Progenitor cell of endocrine pancreas (in vitro differentiated cells): ENCODE measurements around the gene KATNB1. TPM values are rescaled to one million over a fixed set of nuclear protein-coding genes. Genes with fewer than 3 reads are reported as not detected.

Experiments
- DNase-seq: peaks from one replicate; pipeline ENCODE4 v3.0.0; 2021; ENCODE audit warnings: low spot score; ENCODE audit not compliant: unreplicated experiment
- H3K27ac Mint-ChIP-seq: 2 replicates; pipeline ENCODE4 v1.8.0; 2021; ENCODE audit warnings: mild to moderate bottlenecking, moderate library complexity, mixed read lengths
- H3K27me3 Mint-ChIP-seq: 2 replicates; pipeline ENCODE4 v1.8.0; 2021; ENCODE audit warnings: mixed read lengths
- H3K36me3 Mint-ChIP-seq: 2 replicates; pipeline ENCODE4 v1.8.0; 2022; ENCODE audit warnings: mixed read lengths; ENCODE audit not compliant: insufficient read depth
- H3K4me1 Mint-ChIP-seq: 2 replicates; pipeline ENCODE4 v1.8.0; 2021; ENCODE audit warnings: low read depth, mixed read lengths
- H3K4me3 Mint-ChIP-seq: 2 replicates; pipeline ENCODE4 v1.8.0; 2021; ENCODE audit warnings: low read depth, mild to moderate bottlenecking, moderate library complexity, mixed read lengths
- H3K9me3 Mint-ChIP-seq: 2 replicates; pipeline ENCODE4 v1.8.0; 2021; ENCODE audit warnings: low read depth, mixed read lengths
- total RNA-seq: library from RNA; stranded (reverse); gene quantifications from 2 replicates; pipeline ENCODE4 v1.2.1, GENCODE V29; 2021
- TF ChIP-seq, protein P1 (sequence below): fragments of 200-600 bp; sonication (generic); IDR thresholded peaks from one replicate; pipeline ENCODE4 v1.5.0; 2021; ENCODE audit warnings: antibody characterized with exemption, mild to moderate bottlenecking; ENCODE audit not compliant: unreplicated experiment

KATNB1 gene
- total RNA-seq, 1 donor from 2014 or later, result 32.0 TPM

DNA sequence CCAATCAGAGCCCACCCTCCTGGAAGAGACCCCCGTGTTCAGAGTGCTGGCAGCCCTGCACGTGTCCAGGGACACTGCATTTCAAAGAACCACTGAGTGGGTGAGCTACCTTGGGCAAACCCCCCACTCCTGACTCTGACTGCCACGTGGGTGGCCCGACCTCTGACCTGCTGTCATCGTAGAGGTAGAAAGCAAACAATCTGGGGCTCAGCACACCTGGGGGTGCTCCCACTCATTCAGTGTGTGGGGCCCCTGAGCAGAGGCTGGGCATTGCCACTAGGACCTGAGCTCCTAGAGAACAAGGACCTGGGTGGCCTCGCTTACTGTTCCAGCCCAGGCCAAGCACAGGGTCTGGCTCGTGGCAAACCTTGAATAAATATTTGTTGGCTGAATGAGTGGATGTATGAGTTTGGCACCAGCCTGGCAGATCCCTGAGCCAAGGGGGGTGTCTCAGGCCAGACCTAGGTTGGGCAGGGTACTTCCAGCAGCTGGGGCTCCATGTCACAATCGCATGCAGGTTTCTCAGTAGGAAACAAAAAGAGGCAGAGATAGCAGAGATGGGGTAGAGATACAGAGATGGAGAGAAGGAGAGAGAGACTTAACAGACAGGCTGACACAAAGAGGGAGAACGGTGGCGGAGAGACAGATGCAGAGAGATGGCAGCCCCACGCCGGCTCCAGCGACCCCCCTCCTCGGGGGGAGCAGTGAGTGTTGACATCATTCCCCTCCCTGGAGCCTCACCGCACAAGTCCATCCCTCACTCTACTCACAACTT, 46.4 kb upstream of the KATNB1 start:
- Mint-ChIP-seq H3K27ac (no peak overlapping the region), H3K9me3 (no peaks in the 10 kb centered on the region), H3K27me3 (no peaks in the 10 kb centered on the region)

DNA sequence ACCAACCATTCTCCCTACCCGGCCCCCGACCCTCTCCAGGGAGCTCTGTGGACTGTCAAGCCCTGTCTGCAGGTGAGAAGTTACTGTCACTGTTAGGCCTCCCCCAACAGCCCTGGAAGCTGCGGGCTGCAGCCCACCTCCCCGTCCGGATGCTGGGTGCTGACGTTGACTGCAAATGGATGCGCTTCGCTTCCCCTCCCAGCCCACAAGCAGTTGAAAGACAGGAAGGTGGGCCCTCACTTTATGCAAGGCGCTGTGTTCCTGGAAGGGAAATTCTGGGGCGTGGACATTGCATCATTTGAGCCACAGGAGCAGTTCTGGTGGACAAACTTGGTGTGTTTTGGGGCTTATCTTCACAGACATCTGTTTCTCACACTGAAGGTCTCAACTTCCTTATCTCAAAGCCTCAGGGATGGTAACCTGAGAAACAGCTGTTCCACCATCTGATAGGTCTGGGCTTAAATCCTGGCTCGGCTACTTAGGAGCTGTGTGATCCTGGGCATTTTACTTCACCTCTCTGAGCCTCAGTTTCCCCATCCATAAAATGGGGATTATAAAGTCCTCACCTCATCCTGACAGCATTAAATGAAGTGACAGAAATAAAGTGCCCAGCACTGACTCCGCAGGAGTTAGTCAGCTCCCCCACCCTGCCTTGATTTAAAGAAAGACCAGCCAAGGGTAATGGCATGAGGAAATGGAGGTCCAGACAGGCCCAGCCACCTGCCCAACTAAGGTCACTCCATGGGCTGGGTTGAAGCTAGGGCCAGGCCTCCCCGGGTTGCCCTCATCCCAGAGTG, 45.6 kb upstream of the KATNB1 start:
- Mint-ChIP-seq H3K27ac (no peak overlapping the region), H3K36me3 (no peaks in the 10 kb centered on the region), H3K9me3 (no peaks in the 10 kb centered on the region), H3K4me3 (no peak overlapping the region), H3K27me3 (no peaks in the 10 kb centered on the region), H3K4me1 (peaks cover 22% of the 10 kb centered on the region)
- no peak for DNase-seq
- TF ChIP-seq, protein P1, sequence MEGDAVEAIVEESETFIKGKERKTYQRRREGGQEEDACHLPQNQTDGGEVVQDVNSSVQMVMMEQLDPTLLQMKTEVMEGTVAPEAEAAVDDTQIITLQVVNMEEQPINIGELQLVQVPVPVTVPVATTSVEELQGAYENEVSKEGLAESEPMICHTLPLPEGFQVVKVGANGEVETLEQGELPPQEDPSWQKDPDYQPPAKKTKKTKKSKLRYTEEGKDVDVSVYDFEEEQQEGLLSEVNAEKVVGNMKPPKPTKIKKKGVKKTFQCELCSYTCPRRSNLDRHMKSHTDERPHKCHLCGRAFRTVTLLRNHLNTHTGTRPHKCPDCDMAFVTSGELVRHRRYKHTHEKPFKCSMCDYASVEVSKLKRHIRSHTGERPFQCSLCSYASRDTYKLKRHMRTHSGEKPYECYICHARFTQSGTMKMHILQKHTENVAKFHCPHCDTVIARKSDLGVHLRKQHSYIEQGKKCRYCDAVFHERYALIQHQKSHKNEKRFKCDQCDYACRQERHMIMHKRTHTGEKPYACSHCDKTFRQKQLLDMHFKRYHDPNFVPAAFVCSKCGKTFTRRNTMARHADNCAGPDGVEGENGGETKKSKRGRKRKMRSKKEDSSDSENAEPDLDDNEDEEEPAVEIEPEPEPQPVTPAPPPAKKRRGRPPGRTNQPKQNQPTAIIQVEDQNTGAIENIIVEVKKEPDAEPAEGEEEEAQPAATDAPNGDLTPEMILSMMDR, result no peak

More for the DNA sequence above, 46.4 kb upstream of the KATNB1 start:
- no peak for DNase-seq
- Mint-ChIP-seq H3K4me1 (peaks cover 15% of the 10 kb centered on the region), H3K4me3 (no peak overlapping the region), H3K36me3 (no peaks in the 10 kb centered on the region)
- TF ChIP-seq, protein P1, result no peak

DNA sequence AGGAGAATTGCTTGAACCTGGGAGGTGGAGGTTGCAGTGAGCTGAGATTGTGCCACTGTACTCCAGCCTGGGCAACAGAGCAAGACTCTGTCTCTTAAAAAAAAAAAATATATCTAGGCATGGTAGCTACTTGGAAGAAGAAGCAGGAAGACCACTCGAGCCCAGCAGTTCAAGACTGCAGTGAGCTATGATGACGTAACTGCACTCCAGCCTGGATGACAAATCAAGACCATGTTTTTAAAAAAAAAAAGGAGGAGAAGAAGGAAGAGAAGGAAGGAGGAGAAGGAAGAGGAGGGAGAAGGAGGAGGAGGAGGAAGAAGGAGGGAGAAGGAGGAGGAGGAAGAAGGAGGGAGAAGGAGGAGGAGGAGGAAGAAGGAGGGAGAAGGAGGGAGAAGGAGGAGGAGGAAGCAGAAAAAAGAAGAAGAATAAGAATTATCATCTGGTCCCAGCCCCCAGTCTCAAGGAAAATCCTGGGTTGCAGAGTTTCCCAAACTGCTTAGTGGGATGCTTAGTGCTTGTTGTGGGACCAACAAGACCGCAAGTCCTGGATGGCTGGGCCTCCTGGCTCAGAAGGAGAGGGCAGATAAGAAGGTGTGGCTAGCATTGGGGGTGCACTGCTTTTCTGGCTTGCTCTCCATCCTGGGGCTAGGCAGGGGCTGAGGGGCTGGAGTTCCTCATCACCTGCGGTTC, 44.6 kb upstream of the KATNB1 start:
- Mint-ChIP-seq H3K27ac (no peak overlapping the region), H3K9me3 (no peaks in the 10 kb centered on the region), H3K4me3 (no peak overlapping the region), H3K4me1 (peaks cover 22% of the 10 kb centered on the region), H3K27me3 (no peaks in the 10 kb centered on the region), H3K36me3 (no peaks in the 10 kb centered on the region)
- DNase-seq, result no peak
- TF ChIP-seq, protein P1, result no peak

DNA sequence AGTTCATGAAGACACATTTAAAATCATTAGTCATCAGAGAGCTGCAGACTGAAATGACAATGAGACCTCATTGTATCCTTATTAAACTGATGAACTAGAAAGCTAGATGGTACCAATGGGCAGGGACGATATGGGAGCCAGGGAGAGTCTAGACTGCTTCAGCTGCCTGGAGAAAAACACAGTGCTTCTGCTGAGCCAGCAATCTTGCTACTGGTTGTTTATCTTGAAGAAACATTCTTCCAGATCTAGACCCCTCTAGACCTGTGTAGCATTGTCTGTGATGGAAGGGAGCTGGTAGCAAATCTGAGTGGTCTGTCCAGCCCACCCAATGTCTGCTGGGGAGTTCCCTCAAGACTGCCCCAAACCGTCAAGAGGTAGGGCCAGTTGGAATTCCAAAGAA, 42.9 kb upstream of the KATNB1 start:
- H3K4me1 Mint-ChIP-seq, result peaks cover 22% of the 10 kb centered on the region
- no peak for DNase-seq
- H3K9me3 Mint-ChIP-seq, result no peaks in the 10 kb centered on the region
- TF ChIP-seq, protein P1, result no peak
- H3K27me3 Mint-ChIP-seq, result no peaks in the 10 kb centered on the region
- H3K36me3 Mint-ChIP-seq, result no peaks in the 10 kb centered on the region
- no peak overlapping the region for H3K4me3 Mint-ChIP-seq
- H3K27ac Mint-ChIP-seq, result no peak overlapping the region

DNA sequence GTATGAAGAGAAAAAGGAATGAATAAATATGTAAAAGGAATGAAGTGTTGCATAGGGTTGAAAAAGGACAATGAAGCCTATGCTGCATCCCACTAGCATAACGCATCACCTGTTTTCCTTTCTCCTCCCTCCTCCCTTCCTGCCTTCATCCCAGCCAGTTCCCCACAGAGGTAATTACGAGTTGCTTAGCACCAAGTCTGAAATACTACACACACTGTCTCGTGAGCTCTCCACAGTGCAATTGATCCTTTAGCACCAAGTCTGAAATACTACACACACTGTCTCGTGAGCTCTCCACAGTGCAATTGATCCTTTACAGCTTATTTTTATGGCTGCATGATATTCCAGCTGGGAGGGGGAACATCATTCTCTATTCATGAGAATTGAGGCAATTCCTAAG, 42.0 kb upstream of the KATNB1 start:
- Mint-ChIP-seq H3K36me3 (no peaks in the 10 kb centered on the region), H3K27ac (no peak overlapping the region), H3K27me3 (no peaks in the 10 kb centered on the region), H3K4me1 (peaks cover 22% of the 10 kb centered on the region), H3K9me3 (no peaks in the 10 kb centered on the region), H3K4me3 (no peak overlapping the region)
- TF ChIP-seq, protein P1, result no peak
- no peak for DNase-seq
